HG03439 (cell line): ENCODE results near the gene FANCC.
A peak's percentile ranks its signal among the peaks of the same experiment; 100 is the strongest.
"Not testable (repeated sequence)": the region's sequence is repeated elsewhere in the genome, so short reads cannot be mapped to it uniquely, and the experiment has no call there.

Experiments used
- ATAC-seq: cut with Tn5 transposase; IDR thresholded peaks from one replicate; pipeline ENCODE4 v1.9.1; 2021; ENCODE audit warnings: mild to moderate bottlenecking, moderate library complexity; ENCODE audit not compliant: unreplicated experiment

The FANCC gene

GRCh38 chr9:95330720-95331404, 13.4 kb upstream of the FANCC start:
- ATAC-seq, result no peak

- ATAC-seq, result not testable (repeated sequence)
Measured at GRCh38 chr9:95329061-95329460, 11.6 kb upstream of the FANCC start.

- no peak for ATAC-seq
Measured at GRCh38 chr9:95327239-95327865, 9.8 kb upstream of the FANCC start.

GRCh38 chr9:95325221-95325620, 7.7 kb upstream of the FANCC start:
- no peak for ATAC-seq

- ATAC-seq, result no peak
Measured at GRCh38 chr9:95317893-95318211, 343 bp upstream of the FANCC start.

- ATAC-seq, result peak; percentile 50
Measured at GRCh38 chr9:95316794-95317118, 753 bp downstream of the FANCC start.

- ATAC-seq, result no peak
Measured at GRCh38 chr9:95316274-95316673, 1.2 kb downstream of the FANCC start.

GRCh38 chr9:95315108-95315746, 2.3 kb downstream of the FANCC start:
- ATAC-seq, result no peak

- no peak for ATAC-seq
Measured at GRCh38 chr9:95313010-95313498, 4.5 kb downstream of the FANCC start.

GRCh38 chr9:95311961-95312360, 5.5 kb downstream of the FANCC start:
- ATAC-seq, result no peak

GRCh38 chr9:95307538-95307937, 10.0 kb downstream of the FANCC start:
- ATAC-seq, result no peak

- no peak for ATAC-seq
Measured at GRCh38 chr9:95306819-95307218, 10.7 kb downstream of the FANCC start.

- ATAC-seq, result no peak
Measured at GRCh38 chr9:95305770-95306492, 11.6 kb downstream of the FANCC start.

GRCh38 chr9:95302479-95302878, 15.0 kb downstream of the FANCC start:
- no peak for ATAC-seq

- ATAC-seq, result no peak
Measured at GRCh38 chr9:95297760-95298159, 19.7 kb downstream of the FANCC start.

GRCh38 chr9:95297316-95297715, 20.2 kb downstream of the FANCC start:
- ATAC-seq, result no peak

- no peak for ATAC-seq
Measured at GRCh38 chr9:95296761-95297160, 20.7 kb downstream of the FANCC start.

- not testable (repeated sequence) for ATAC-seq
Measured at GRCh38 chr9:95293296-95293695, 24.2 kb downstream of the FANCC start.

GRCh38 chr9:95292226-95292625, 25.3 kb downstream of the FANCC start:
- ATAC-seq, result no peak

- ATAC-seq, result no peak
Measured at GRCh38 chr9:95286151-95286550, 31.4 kb downstream of the FANCC start.

- no peak for ATAC-seq
Measured at GRCh38 chr9:95285307-95285706, 32.2 kb downstream of the FANCC start.
